Measurements from ENCODE around the gene B3GAT2. TPM values are rescaled to one million over a fixed set of nuclear protein-coding genes. Genes with fewer than 3 reads are reported as not detected.

Gene B3GAT2
- total RNA-seq, 1 experiment from 2014 or later, result 0.09 TPM

DNA sequence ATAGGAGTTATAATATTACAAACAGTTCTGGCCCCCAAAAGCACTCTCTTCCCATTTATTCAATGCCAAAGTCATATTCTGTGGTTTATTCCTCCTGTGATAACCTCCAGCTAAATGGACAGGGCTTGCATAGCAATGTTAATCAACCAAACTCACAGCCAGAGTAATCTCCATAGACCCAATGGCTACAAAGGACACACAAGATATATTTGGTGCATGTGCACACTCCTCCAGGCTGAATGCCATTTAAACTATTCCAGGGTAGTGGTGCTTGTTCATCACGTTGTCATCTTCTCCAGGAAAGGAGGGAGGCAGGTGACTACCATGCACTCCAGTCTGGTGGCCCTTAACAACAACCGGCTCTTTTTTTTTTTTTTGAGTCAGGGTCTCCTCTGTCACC lies 56.8 kb downstream of the B3GAT2 start:
- no peak for DNase-seq
- Mint-ChIP-seq H3K4me3 (ENCODE audit: low read depth, unreplicated experiment) (no peak overlapping the region), H3K27me3 (ENCODE audit: unreplicated experiment) (peaks cover 7% of the 10 kb centered on the region), H3K4me1 (ENCODE audit: low read depth, unreplicated experiment) (no peaks in the 10 kb centered on the region), H3K27ac (ENCODE audit: unreplicated experiment) (no peak overlapping the region), H3K9me3 (ENCODE audit: low read depth, unreplicated experiment) (no peaks in the 10 kb centered on the region), H3K36me3 (ENCODE audit: insufficient read depth, unreplicated experiment) (no peaks in the 10 kb centered on the region)
- TF ChIP-seq, protein P1, sequence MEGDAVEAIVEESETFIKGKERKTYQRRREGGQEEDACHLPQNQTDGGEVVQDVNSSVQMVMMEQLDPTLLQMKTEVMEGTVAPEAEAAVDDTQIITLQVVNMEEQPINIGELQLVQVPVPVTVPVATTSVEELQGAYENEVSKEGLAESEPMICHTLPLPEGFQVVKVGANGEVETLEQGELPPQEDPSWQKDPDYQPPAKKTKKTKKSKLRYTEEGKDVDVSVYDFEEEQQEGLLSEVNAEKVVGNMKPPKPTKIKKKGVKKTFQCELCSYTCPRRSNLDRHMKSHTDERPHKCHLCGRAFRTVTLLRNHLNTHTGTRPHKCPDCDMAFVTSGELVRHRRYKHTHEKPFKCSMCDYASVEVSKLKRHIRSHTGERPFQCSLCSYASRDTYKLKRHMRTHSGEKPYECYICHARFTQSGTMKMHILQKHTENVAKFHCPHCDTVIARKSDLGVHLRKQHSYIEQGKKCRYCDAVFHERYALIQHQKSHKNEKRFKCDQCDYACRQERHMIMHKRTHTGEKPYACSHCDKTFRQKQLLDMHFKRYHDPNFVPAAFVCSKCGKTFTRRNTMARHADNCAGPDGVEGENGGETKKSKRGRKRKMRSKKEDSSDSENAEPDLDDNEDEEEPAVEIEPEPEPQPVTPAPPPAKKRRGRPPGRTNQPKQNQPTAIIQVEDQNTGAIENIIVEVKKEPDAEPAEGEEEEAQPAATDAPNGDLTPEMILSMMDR (IDR thresholded peaks at IDR 0.05; ENCODE audit: unreplicated experiment), result no peak
- intact Hi-C loops (cut with micrococcal nuclease; ENCODE audit: unreplicated experiment), result loop anchor here (10.0 kb wide), 1 partner anchor 115 kb away; no protein-coding TSS in a partner anchor
- CTCF ChIA-PET, result interaction anchor here (0.6 to 1.1 kb wide), 3 partner anchors 415 to 679 kb away, joined by 3 to 4 read pairs (median 3); no protein-coding TSS in a partner anchor
- BruUV-seq (replicated peaks), result no TSS peak

DNA sequence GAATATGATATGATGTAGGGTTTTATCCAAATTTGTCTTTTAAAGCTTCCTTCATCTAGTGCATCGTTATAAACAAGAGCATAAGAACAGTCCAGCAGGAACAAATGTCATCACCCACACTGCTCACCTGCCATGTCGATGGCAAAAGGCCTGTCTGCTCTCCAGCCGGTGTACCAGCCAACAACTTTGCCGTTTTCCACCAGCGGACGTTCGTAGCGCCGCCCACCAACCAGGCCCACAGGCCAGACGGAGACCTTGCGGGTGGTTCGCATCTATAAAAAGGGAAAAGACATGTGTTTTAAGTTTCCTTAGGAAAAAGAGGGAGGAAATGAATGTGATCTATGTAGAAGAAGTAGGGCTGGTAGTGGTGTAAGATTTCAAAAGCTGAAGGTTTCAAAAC lies 62.9 kb downstream of the B3GAT2 start:
- CTCF ChIA-PET, result no interaction called here
- BruUV-seq (replicated peaks), result no TSS peak
- Mint-ChIP-seq H3K9me3 (ENCODE audit: low read depth, unreplicated experiment) (no peaks in the 10 kb centered on the region), H3K4me3 (ENCODE audit: low read depth, unreplicated experiment) (no peak overlapping the region), H3K36me3 (ENCODE audit: insufficient read depth, unreplicated experiment) (no peaks in the 10 kb centered on the region), H3K27me3 (ENCODE audit: unreplicated experiment) (peaks cover 47% of the 10 kb centered on the region), H3K4me1 (ENCODE audit: low read depth, unreplicated experiment) (no peaks in the 10 kb centered on the region), H3K27ac (ENCODE audit: unreplicated experiment) (no peak overlapping the region)
- intact Hi-C loops (cut with micrococcal nuclease; ENCODE audit: unreplicated experiment), result no loop called here
- TF ChIP-seq, protein P1 (IDR thresholded peaks at IDR 0.05; ENCODE audit: unreplicated experiment), result no peak
- DNase-seq, result no peak

DNA sequence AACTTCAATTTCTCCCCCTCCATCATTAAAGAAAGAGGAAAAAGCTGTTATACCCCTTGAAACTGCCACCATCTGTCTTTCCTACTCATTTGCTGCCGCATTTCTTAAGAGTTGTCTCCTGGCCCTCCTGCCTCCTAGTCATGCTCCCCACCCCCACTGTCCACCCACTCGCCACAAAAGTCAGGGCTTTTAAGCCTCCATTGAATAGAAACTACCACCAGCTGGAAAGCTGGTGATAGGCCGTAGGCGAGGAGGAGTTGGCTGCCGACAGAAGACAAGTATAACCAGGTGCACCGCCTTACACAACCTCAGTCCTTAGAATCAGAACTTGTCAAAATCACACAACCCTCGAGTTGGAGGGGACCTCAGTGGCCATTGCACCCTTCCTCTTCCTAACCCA lies 67.6 kb downstream of the B3GAT2 start:
- Mint-ChIP-seq H3K4me1 (ENCODE audit: low read depth, unreplicated experiment) (no peaks in the 10 kb centered on the region), H3K36me3 (ENCODE audit: insufficient read depth, unreplicated experiment) (no peaks in the 10 kb centered on the region), H3K27me3 (ENCODE audit: unreplicated experiment) (peaks cover 46% of the 10 kb centered on the region), H3K27ac (ENCODE audit: unreplicated experiment) (no peak overlapping the region), H3K4me3 (ENCODE audit: low read depth, unreplicated experiment) (no peak overlapping the region), H3K9me3 (ENCODE audit: low read depth, unreplicated experiment) (no peaks in the 10 kb centered on the region)
- CTCF ChIA-PET, result no interaction called here
- no TSS peak for BruUV-seq (replicated peaks)
- DNase-seq, result no peak
- TF ChIP-seq, protein P1 (IDR thresholded peaks at IDR 0.05; ENCODE audit: unreplicated experiment), result no peak
- intact Hi-C loops (cut with micrococcal nuclease; ENCODE audit: unreplicated experiment), result no loop called here

DNA sequence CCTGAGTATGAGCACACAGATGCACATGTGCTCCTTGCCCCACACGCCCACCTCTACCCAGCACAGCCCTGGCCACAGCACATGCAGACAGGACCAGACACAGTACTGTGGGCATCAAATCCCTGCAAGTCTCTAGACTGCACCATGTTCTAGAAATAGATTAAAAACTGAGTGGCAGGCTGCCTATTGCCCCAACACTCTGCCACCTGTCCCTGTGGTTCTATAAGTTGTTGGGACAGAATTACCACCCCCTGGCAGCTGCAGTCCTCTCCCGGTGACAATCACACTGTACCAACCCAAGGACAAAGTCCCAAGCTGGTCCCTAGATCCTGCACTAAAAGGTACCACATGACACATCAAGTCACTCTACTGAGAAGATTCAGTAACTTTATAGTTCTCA lies 70.2 kb downstream of the B3GAT2 start:
- Mint-ChIP-seq H3K4me3 (ENCODE audit: low read depth, unreplicated experiment) (no peak overlapping the region), H3K4me1 (ENCODE audit: low read depth, unreplicated experiment) (no peaks in the 10 kb centered on the region), H3K27ac (ENCODE audit: unreplicated experiment) (no peak overlapping the region), H3K27me3 (ENCODE audit: unreplicated experiment) (peaks cover 37% of the 10 kb centered on the region), H3K9me3 (ENCODE audit: low read depth, unreplicated experiment) (no peaks in the 10 kb centered on the region), H3K36me3 (ENCODE audit: insufficient read depth, unreplicated experiment) (no peaks in the 10 kb centered on the region)
- TF ChIP-seq, protein P1 (IDR thresholded peaks at IDR 0.05; ENCODE audit: unreplicated experiment), result no peak
- intact Hi-C loops (cut with micrococcal nuclease; ENCODE audit: unreplicated experiment), result no loop called here
- no peak for DNase-seq
- BruUV-seq (replicated peaks), result no TSS peak
- CTCF ChIA-PET, result no interaction called here
